Activated T-cell treated with anti-CD3 and anti-CD28 coated beads, Interleukin-2, amount 50 U/mL, for 24 hours (primary cell): ENCODE data around the gene PRKCE.

Source experiments
- DNase-seq: peaks from one replicate; pipeline ENCODE4 v3.0.0-alpha.2; 2020
- H3K27ac Mint-ChIP-seq: 2 replicates; pipeline ENCODE4 v1.8.0; 2020; ENCODE audit warnings: mild to moderate bottlenecking, mixed read lengths
- H3K27me3 Mint-ChIP-seq: 2 replicates; pipeline ENCODE4 v1.8.0; 2020; ENCODE audit warnings: mixed read lengths
- H3K36me3 Mint-ChIP-seq: 2 replicates; pipeline ENCODE4 v1.8.0; 2020; ENCODE audit warnings: low read depth, mixed read lengths
- H3K4me1 Mint-ChIP-seq: 2 replicates; pipeline ENCODE4 v1.8.0; 2020; ENCODE audit warnings: low read depth, mixed read lengths
- H3K4me3 Mint-ChIP-seq: 2 replicates; pipeline ENCODE4 v1.8.0; 2020; ENCODE audit warnings: mild to moderate bottlenecking, moderate library complexity, mixed read lengths
- H3K9me3 Mint-ChIP-seq: 2 replicates; pipeline ENCODE4 v1.8.0; 2020; ENCODE audit warnings: mixed read lengths

PRKCE gene

GRCh38 chr2:45651415-45652089, at the start of gene PRKCE:
TSS of gene PRKCE (plus strand) at chr2:45651675.
- Mint-ChIP-seq H3K27me3 (peaks cover 10% of the 10 kb centered on the region), H3K9me3 (no peaks in the 10 kb centered on the region), H3K27ac (peak within 1 kb of the TSS; percentile 94), H3K4me1 (peaks cover 33% of the 10 kb centered on the region), H3K4me3 (peak within 1 kb of the TSS; percentile 85), H3K36me3 (peaks cover 14% of the 10 kb centered on the region)
- no peak for DNase-seq

GRCh38 chr2:45602624-45603023, 48.9 kb upstream of the PRKCE start:
- H3K27me3 Mint-ChIP-seq: no peaks in the 10 kb centered on the region
- peaks cover 70% of the 10 kb centered on the region for H3K36me3 Mint-ChIP-seq
- H3K4me1 Mint-ChIP-seq: peaks cover 9% of the 10 kb centered on the region
- DNase-seq: no peak
- no peaks in the 10 kb centered on the region for H3K9me3 Mint-ChIP-seq
- H3K27ac Mint-ChIP-seq: no peak overlapping the region
- H3K4me3 Mint-ChIP-seq: no peak overlapping the region

- Mint-ChIP-seq H3K9me3 (no peaks in the 10 kb centered on the region), H3K27ac (no peak overlapping the region), H3K4me3 (no peak overlapping the region), H3K4me1 (peaks cover 25% of the 10 kb centered on the region), H3K36me3 (peaks cover 45% of the 10 kb centered on the region), H3K27me3 (no peaks in the 10 kb centered on the region)
- no peak for DNase-seq
Observed at GRCh38 chr2:45605116-45605515, 46.4 kb upstream of the PRKCE start.

- Mint-ChIP-seq H3K36me3 (peaks cover 38% of the 10 kb centered on the region), H3K9me3 (no peaks in the 10 kb centered on the region), H3K4me3 (no peak overlapping the region), H3K27me3 (no peaks in the 10 kb centered on the region), H3K4me1 (peaks cover 34% of the 10 kb centered on the region), H3K27ac (no peak overlapping the region)
- DNase-seq: no peak
Observed at GRCh38 chr2:45606796-45607195, 44.7 kb upstream of the PRKCE start.

GRCh38 chr2:45607701-45608100, 43.8 kb upstream of the PRKCE start:
- no peak for DNase-seq
- Mint-ChIP-seq H3K27ac (no peak overlapping the region), H3K4me3 (no peak overlapping the region), H3K4me1 (peaks cover 37% of the 10 kb centered on the region), H3K27me3 (no peaks in the 10 kb centered on the region), H3K9me3 (no peaks in the 10 kb centered on the region), H3K36me3 (peaks cover 29% of the 10 kb centered on the region)

- H3K9me3 Mint-ChIP-seq: no peaks in the 10 kb centered on the region
- H3K36me3 Mint-ChIP-seq: peaks cover 8% of the 10 kb centered on the region
- DNase-seq: peak; percentile 68
- H3K4me1 Mint-ChIP-seq: peaks cover 31% of the 10 kb centered on the region
- peak overlapping the region; percentile 97 for H3K4me3 Mint-ChIP-seq
- H3K27me3 Mint-ChIP-seq: no peaks in the 10 kb centered on the region
- peak overlapping the region; percentile 98 for H3K27ac Mint-ChIP-seq
Observed at GRCh38 chr2:45610281-45611019, 41.0 kb upstream of the PRKCE start.

- H3K4me3 Mint-ChIP-seq: peak within 1 kb of the TSS; percentile 97
- peaks cover 8% of the 10 kb centered on the region for H3K36me3 Mint-ChIP-seq
- H3K27ac Mint-ChIP-seq: peak within 1 kb of the TSS; percentile 98
- no peaks in the 10 kb centered on the region for H3K27me3 Mint-ChIP-seq
- no peaks in the 10 kb centered on the region for H3K9me3 Mint-ChIP-seq
- H3K4me1 Mint-ChIP-seq: peaks cover 31% of the 10 kb centered on the region
- peak; percentile 96 for DNase-seq
Observed at GRCh38 chr2:45611020-45611859, 40.2 kb upstream of the PRKCE start, which contains the start of gene SRBD1. TSS of gene SRBD1 (minus strand) at chr2:45611267. CDS start at chr2:45605441, 5,826 bp downstream.

- DNase-seq: no peak
- peaks cover 8% of the 10 kb centered on the region for H3K36me3 Mint-ChIP-seq
- peaks cover 28% of the 10 kb centered on the region for H3K4me1 Mint-ChIP-seq
- H3K27me3 Mint-ChIP-seq: no peaks in the 10 kb centered on the region
- no peak overlapping the region for H3K27ac Mint-ChIP-seq
- no peaks in the 10 kb centered on the region for H3K9me3 Mint-ChIP-seq
- H3K4me3 Mint-ChIP-seq: no peak overlapping the region
Observed at GRCh38 chr2:45612285-45612684, 39.2 kb upstream of the PRKCE start.

GRCh38 chr2:45612731-45613130, 38.7 kb upstream of the PRKCE start:
- no peak overlapping the region for H3K4me3 Mint-ChIP-seq

GRCh38 chr2:45614330-45614729, 37.1 kb upstream of the PRKCE start:
- Mint-ChIP-seq H3K27me3 (no peaks in the 10 kb centered on the region), H3K27ac (no peak overlapping the region), H3K36me3 (peaks cover 8% of the 10 kb centered on the region), H3K4me3 (no peak overlapping the region), H3K4me1 (peaks cover 19% of the 10 kb centered on the region), H3K9me3 (no peaks in the 10 kb centered on the region)
- DNase-seq: no peak

More at GRCh38 chr2:45612731-45613130, 38.7 kb upstream of the PRKCE start:
- Mint-ChIP-seq H3K4me1 (peaks cover 27% of the 10 kb centered on the region), H3K27me3 (no peaks in the 10 kb centered on the region), H3K27ac (no peak overlapping the region), H3K36me3 (peaks cover 8% of the 10 kb centered on the region), H3K9me3 (no peaks in the 10 kb centered on the region)
- DNase-seq: no peak

- Mint-ChIP-seq H3K4me1 (peaks cover 16% of the 10 kb centered on the region), H3K36me3 (peaks cover 8% of the 10 kb centered on the region), H3K27ac (no peak overlapping the region)
Observed at GRCh38 chr2:45614871-45615415, 36.5 kb upstream of the PRKCE start.

GRCh38 chr2:45616658-45617411, 34.6 kb upstream of the PRKCE start:
- Mint-ChIP-seq H3K4me3 (no peak overlapping the region), H3K36me3 (no peaks in the 10 kb centered on the region), H3K9me3 (no peaks in the 10 kb centered on the region), H3K27ac (no peak overlapping the region), H3K27me3 (peaks cover 7% of the 10 kb centered on the region), H3K4me1 (peaks cover 7% of the 10 kb centered on the region)
- no peak for DNase-seq

More at GRCh38 chr2:45614871-45615415, 36.5 kb upstream of the PRKCE start:
- Mint-ChIP-seq H3K27me3 (peaks cover 3% of the 10 kb centered on the region), H3K9me3 (no peaks in the 10 kb centered on the region), H3K4me3 (no peak overlapping the region)
- no peak for DNase-seq

- H3K36me3 Mint-ChIP-seq: no peaks in the 10 kb centered on the region
- H3K27me3 Mint-ChIP-seq: peaks cover 10% of the 10 kb centered on the region
- no peak overlapping the region for H3K4me3 Mint-ChIP-seq
- H3K9me3 Mint-ChIP-seq: no peaks in the 10 kb centered on the region
- no peak overlapping the region for H3K27ac Mint-ChIP-seq
- peaks cover 5% of the 10 kb centered on the region for H3K4me1 Mint-ChIP-seq
- no peak for DNase-seq
Observed at GRCh38 chr2:45617496-45617895, 34.0 kb upstream of the PRKCE start.
